Tibial artery (tissue), 4 donors: ENCODE measurements around the gene STRIP2.
A peak's percentile ranks its signal among the peaks of the same experiment; 100 is the strongest.

Experiments used
- DNase-seq, 2 donors: peaks; one replicate each; pipeline ENCODE4 v3.0.0-alpha.2; 2019
- H3K27ac ChIP-seq, 2 donors: fragments of 200-600 bp; sonication (generic) in 1 of 2; 1 replicate in 1 of 2; 2 replicates in 1 of 2; pipeline ENCODE4 v1.5.1; 2018 to 2019; ENCODE audit warnings: mild to moderate bottlenecking in 1 of 2
- H3K27me3 ChIP-seq, 2 donors: fragments of 200-600 bp; sonication (generic) in 1 of 2; one replicate each; pipeline versions ENCODE4 v1.5.1 to v1.6.0; 2016 to 2019
- H3K36me3 ChIP-seq, 3 donors: fragments of 200-600 bp; sonication (generic) in 2 of 3; one replicate each; pipeline ENCODE4 v1.5.1; 2016 to 2019; ENCODE audit warnings: mild to moderate bottlenecking in 2 of 3
- H3K4me1 ChIP-seq, 4 donors: fragments of 200-600 bp; sonication (generic) in 2 of 4; 1 replicate in 3 of 4; 2 replicates in 1 of 4; pipeline ENCODE4 v1.5.1; 2016 to 2019
- H3K4me3 ChIP-seq, 2 donors: fragments of 200-600 bp; sonication (generic) in 1 of 2; 1 replicate in 1 of 2; 2 replicates in 1 of 2; pipeline ENCODE4 v1.5.1; 2018 to 2019; ENCODE audit warnings: mild to moderate bottlenecking in 2 of 2
- H3K9me3 ChIP-seq, 3 donors: fragments of 200-600 bp; sonication (generic) in 1 of 3; one replicate each; pipeline ENCODE4 v1.5.1; 2016 to 2019
- CTCF ChIP-seq, 2 experiments: fragments of 200-600 bp in 1 of 2; fragments of 450-650 bp in 1 of 2; IDR thresholded peaks; one replicate each; pipeline ENCODE4 v1.5.1; 2017 to 2019; ENCODE audit warnings: antibody characterized with exemption in 2 of 2, mild to moderate bottlenecking in 1 of 2, moderate library complexity in 1 of 2
- intact Hi-C: fragments of 100-400 bp; cut with DNase I; formaldehyde crosslinking; loops from one replicate; pipeline ENCODE4 v1.15.0; 2023; ENCODE audit warnings: low total_unique reads

The STRIP2 gene

DNA sequence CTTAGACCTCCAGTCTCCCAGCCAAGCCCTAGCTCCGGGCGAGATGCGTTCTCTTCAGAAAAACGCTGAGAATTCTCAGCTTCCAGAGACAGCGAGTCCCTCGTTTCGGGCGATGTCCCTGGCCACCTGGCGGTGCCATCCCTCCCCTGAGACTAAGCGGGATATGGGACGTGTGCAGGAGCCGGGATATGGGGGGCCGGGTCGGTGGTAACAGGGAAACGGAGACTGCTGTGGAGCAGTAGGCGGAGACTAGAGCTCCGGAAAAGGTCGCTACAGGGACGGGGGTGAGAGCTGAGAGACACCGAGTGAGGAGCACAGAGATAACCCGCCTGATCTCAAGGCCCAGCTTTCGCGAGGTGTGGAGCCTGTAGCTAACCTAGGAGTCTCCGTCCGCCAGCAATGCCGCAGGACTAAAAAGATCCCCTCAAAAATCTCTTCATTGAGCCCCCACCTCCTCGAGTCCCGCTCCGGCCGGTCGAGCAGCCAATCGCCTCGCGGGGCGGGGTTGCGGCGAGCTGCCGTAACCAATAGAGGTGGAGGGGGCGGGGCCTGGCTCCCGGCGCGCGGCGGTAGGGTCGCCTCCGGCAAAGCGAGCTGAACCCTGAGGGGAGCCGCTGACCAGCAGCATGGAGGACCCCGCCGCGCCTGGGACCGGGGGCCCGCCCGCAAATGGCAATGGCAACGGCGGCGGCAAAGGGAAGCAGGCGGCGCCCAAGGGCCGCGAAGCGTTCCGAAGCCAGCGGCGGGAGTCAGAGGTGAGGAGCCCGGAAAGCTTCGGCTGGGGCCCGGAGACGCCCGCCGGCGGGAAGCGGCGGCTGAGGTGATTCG lies at the start of gene STRIP2:
STRIP2 (plus strand) TSS at position 586 of the 828 bp plus-strand sequence; CDS start at position 627, 41 bp downstream.
- peak within 1 kb of the TSS; percentile 60 to 68 for H3K4me3 ChIP-seq
- DNase-seq: peak; percentile 93
- peak within 1 kb of the TSS; percentile 11 to 44 for H3K27ac ChIP-seq
- no peaks in the 10 kb centered on the region for H3K36me3 ChIP-seq
- intact Hi-C loops: no loop called here
- peaks cover 0 to 8% of the 10 kb centered on the region in 2 donors for H3K27me3 ChIP-seq
- no peaks in the 10 kb centered on the region for H3K9me3 ChIP-seq
- H3K4me1 ChIP-seq: peaks cover 0 to 17% (median 12%) of the 10 kb centered on the region in 4 donors
- no peak for TF ChIP-seq CTCF (IDR thresholded peaks at IDR 0.05)

- no peaks in the 10 kb centered on the region for H3K4me1 ChIP-seq
- no peak for TF ChIP-seq CTCF (IDR thresholded peaks at IDR 0.05)
- no peaks in the 10 kb centered on the region for H3K9me3 ChIP-seq
- intact Hi-C loops: no loop called here
- H3K27me3 ChIP-seq: no peaks in the 10 kb centered on the region
- no peak overlapping the region for H3K27ac ChIP-seq
- peaks cover 0 to 12% (median 0%) of the 10 kb centered on the region in 3 donors for H3K36me3 ChIP-seq
- no peak overlapping the region for H3K4me3 ChIP-seq
- DNase-seq: no peak
Measured at GRCh38 chr7:129385116-129385515, 49.1 kb upstream of the STRIP2 start.

GRCh38 chr7:129385598-129385997 lies 48.6 kb upstream of the STRIP2 start:
- H3K27ac ChIP-seq: no peak overlapping the region
- intact Hi-C loops: no loop called here
- peaks cover 0 to 15% (median 0%) of the 10 kb centered on the region in 3 donors for H3K36me3 ChIP-seq
- no peak for DNase-seq
- no peak overlapping the region for H3K4me3 ChIP-seq
- no peaks in the 10 kb centered on the region for H3K9me3 ChIP-seq
- no peaks in the 10 kb centered on the region for H3K27me3 ChIP-seq
- H3K4me1 ChIP-seq: no peaks in the 10 kb centered on the region
- TF ChIP-seq CTCF (IDR thresholded peaks at IDR 0.05): no peak

DNA sequence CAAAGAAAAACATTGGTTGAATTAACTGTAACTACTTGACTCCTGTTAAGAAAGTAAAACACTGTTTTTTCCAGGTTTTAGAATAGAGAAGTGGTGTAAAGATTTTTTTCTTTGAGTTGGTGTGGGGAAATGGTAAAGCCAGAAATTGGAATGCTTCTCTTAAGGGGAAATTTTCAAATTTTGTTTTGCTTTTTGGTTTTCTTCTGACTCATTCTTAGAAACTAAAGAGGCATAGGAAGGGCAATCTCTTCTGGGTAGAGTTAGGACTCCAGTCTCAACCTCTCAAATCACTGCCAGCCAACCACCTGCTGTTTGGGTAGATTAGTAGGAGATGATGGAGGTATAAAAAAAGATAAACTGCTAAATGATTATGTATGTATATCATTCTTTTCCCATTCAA lies 47.7 kb upstream of the STRIP2 start:
- peaks cover 0 to 13% (median 0%) of the 10 kb centered on the region in 3 donors for H3K36me3 ChIP-seq
- intact Hi-C loops: no loop called here
- no peak overlapping the region for H3K27ac ChIP-seq
- no peaks in the 10 kb centered on the region for H3K4me1 ChIP-seq
- DNase-seq: no peak
- H3K9me3 ChIP-seq: no peaks in the 10 kb centered on the region
- H3K27me3 ChIP-seq: no peaks in the 10 kb centered on the region
- no peak for TF ChIP-seq CTCF (IDR thresholded peaks at IDR 0.05)
- H3K4me3 ChIP-seq: no peak overlapping the region

DNA sequence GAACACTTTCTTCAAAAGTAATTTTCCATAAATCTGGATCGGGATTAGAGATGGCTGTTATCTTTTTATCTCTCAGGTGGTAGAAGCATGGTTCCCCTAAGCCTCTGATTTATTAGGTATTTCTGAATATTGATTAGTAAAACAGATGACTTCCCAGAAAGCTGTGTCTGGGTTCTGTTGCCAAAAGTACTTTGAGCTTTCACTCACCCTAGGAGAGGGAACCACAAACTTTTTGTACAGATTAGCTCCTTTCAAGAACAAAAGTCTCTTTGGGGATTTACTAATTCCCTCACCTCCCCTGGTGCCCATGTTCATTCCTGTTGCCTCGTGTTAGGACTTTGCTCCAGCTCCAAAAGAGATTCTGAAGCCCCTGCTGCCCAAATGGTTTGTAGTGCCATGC lies 46.7 kb upstream of the STRIP2 start:
- H3K9me3 ChIP-seq: no peaks in the 10 kb centered on the region
- no peak for DNase-seq
- intact Hi-C loops: no loop called here
- H3K27me3 ChIP-seq: no peaks in the 10 kb centered on the region
- peaks cover 0 to 13% (median 0%) of the 10 kb centered on the region in 3 donors for H3K36me3 ChIP-seq
- no peak overlapping the region for H3K27ac ChIP-seq
- no peak overlapping the region for H3K4me3 ChIP-seq
- TF ChIP-seq CTCF (IDR thresholded peaks at IDR 0.05): no peak
- no peaks in the 10 kb centered on the region for H3K4me1 ChIP-seq
